Mesenchymal stem cell (in vitro differentiated cells and primary cell): ENCODE results near the gene PARN.

Experiments used
- DNase-seq: peaks from one replicate; pipeline ENCODE4 v3.0.0-alpha.2; 2013
- H2AFZ ChIP-seq: one replicate; pipeline ENCODE4 v1.6.1; 2013; ENCODE audit warnings: low read depth, mild to moderate bottlenecking, control low read depth, inconsistent platforms, low read length, moderate library complexity
- H2AK5ac ChIP-seq: 2 replicates; pipeline ENCODE4 v1.6.1; 2013; ENCODE audit warnings: low read length, moderate library complexity, mild to moderate bottlenecking, inconsistent platforms; ENCODE audit not compliant: severe bottlenecking
- H2BK120ac ChIP-seq: one replicate; pipeline ENCODE4 v1.6.1; 2013; ENCODE audit warnings: low read depth, mild to moderate bottlenecking, inconsistent platforms, low read length, moderate library complexity
- H2BK12ac ChIP-seq, 2 experiments: one replicate each; pipeline ENCODE4 v1.6.1; 2013; ENCODE audit warnings: inconsistent platforms in 2 of 2, low read length in 2 of 2, mild to moderate bottlenecking in 2 of 2, moderate library complexity in 2 of 2, control low read depth in 1 of 2
- H2BK15ac ChIP-seq: one replicate; pipeline ENCODE4 v1.6.1; 2013; ENCODE audit warnings: mild to moderate bottlenecking, low read depth, inconsistent platforms; ENCODE audit not compliant: poor library complexity, severe bottlenecking
- H2BK5ac ChIP-seq: 2 replicates; pipeline ENCODE4 v1.6.1; 2013; ENCODE audit warnings: low read depth, mild to moderate bottlenecking, low read length, control low read depth, inconsistent platforms; ENCODE audit not compliant: poor library complexity, severe bottlenecking
- H3K14ac ChIP-seq, 2 experiments: one replicate each; pipeline ENCODE4 v1.6.1; 2013; ENCODE audit warnings: inconsistent platforms in 2 of 2, low read length in 2 of 2, control low read depth in 1 of 2, mild to moderate bottlenecking in 1 of 2, moderate library complexity in 1 of 2
- H3K18ac ChIP-seq, 2 experiments: one replicate each; pipeline ENCODE4 v1.6.1; 2013; ENCODE audit warnings: inconsistent platforms in 2 of 2, low read length in 2 of 2, control low read depth in 1 of 2, low read depth in 1 of 2, mild to moderate bottlenecking in 1 of 2
- H3K23ac ChIP-seq, 2 experiments: one replicate each; pipeline ENCODE4 v1.6.1; 2013; ENCODE audit warnings: inconsistent platforms in 2 of 2, low read length in 2 of 2, mild to moderate bottlenecking in 2 of 2, moderate library complexity in 2 of 2, control low read depth in 1 of 2
- H3K27ac ChIP-seq: 2 replicates; pipeline ENCODE4 v1.5.1; 2013; ENCODE audit warnings: mild to moderate bottlenecking, moderate library complexity, low read length, control low read depth, inconsistent platforms; ENCODE audit not compliant: poor library complexity, severe bottlenecking
- H3K27me3 ChIP-seq, 2 experiments: 2 replicates each; pipeline versions ENCODE4 v1.6.1 to v1.7.0; 2013; ENCODE audit warnings: low read length in 2 of 2, mild to moderate bottlenecking in 2 of 2, moderate library complexity in 2 of 2, control low read depth in 1 of 2, inconsistent platforms in 1 of 2; ENCODE audit not compliant: control insufficient read depth in 1 of 2, insufficient read depth in 1 of 2
- H3K36me3 ChIP-seq, 2 experiments: 2 replicates each; pipeline versions ENCODE4 v1.6.1 to v1.7.0; 2013; ENCODE audit warnings: low read length in 2 of 2, control low read depth in 1 of 2, inconsistent platforms in 1 of 2, low read depth in 1 of 2, mild to moderate bottlenecking in 1 of 2; ENCODE audit not compliant: insufficient read depth in 2 of 2, control insufficient read depth in 1 of 2
- H3K4ac ChIP-seq, 2 experiments: one replicate each; pipeline ENCODE4 v1.6.1; 2013; ENCODE audit warnings: inconsistent platforms in 2 of 2, low read length in 2 of 2, mild to moderate bottlenecking in 2 of 2, moderate library complexity in 2 of 2, control low read depth in 1 of 2, low read depth in 1 of 2
- H3K4me1 ChIP-seq: 2 replicates; pipeline ENCODE4 v1.6.1; 2013; ENCODE audit warnings: low read depth, low read length, control low read depth; ENCODE audit not compliant: control insufficient read depth, insufficient read depth
- H3K4me2 ChIP-seq: 2 replicates; pipeline ENCODE4 v1.6.1; 2013; ENCODE audit warnings: low read length, mild to moderate bottlenecking, inconsistent platforms; ENCODE audit not compliant: poor library complexity, severe bottlenecking
- H3K4me3 ChIP-seq, 2 experiments: 2 replicates each; pipeline versions ENCODE4 v1.5.1 to v1.7.0; 2013; ENCODE audit warnings: low read length in 2 of 2, mild to moderate bottlenecking in 2 of 2, control low read depth in 1 of 2, low read depth in 1 of 2; ENCODE audit not compliant: insufficient read depth in 1 of 2
- H3K79me1 ChIP-seq: replicated peaks from 2 replicates; pipeline ENCODE4 v1.6.1; 2013; ENCODE audit warnings: mild to moderate bottlenecking, control low read depth, low read length, inconsistent platforms; ENCODE audit not compliant: poor library complexity, severe bottlenecking
- H3K9ac ChIP-seq: 2 replicates; pipeline ENCODE4 v1.7.0; 2013; ENCODE audit warnings: mild to moderate bottlenecking, low read length, moderate library complexity
- H3K9me3 ChIP-seq: 2 replicates; pipeline ENCODE4 v1.7.0; 2013; ENCODE audit warnings: mild to moderate bottlenecking, low read length; ENCODE audit not compliant: control insufficient read depth
- H4K8ac ChIP-seq: one replicate; pipeline ENCODE4 v1.6.1; 2013; ENCODE audit warnings: inconsistent platforms, mild to moderate bottlenecking, low read length, moderate library complexity
- H4K91ac ChIP-seq: one replicate; pipeline ENCODE4 v1.6.1; 2013; ENCODE audit warnings: mild to moderate bottlenecking, low read length, inconsistent platforms
- WGBS: methylation state at CpG from one replicate; pipeline ENCODE4 v1.1.7; 2013; ENCODE audit warnings: mixed read lengths; 5-methylcytosine and 5-hydroxymethylcytosine counted together

PARN gene

GRCh38 chr16:14486520-14487303 lies 143.3 kb downstream of the PARN start:
- H3K36me3 ChIP-seq = peaks cover 4 to 10% of the 10 kb centered on the region in 2 experiments
- H4K91ac ChIP-seq = no peak overlapping the region
- WGBS = 32% methylated on average over 17 of the region's 20 CpGs
- peak overlapping the region; percentile 77 for H3K9ac ChIP-seq
- H3K4me1 ChIP-seq = peaks cover 25% of the 10 kb centered on the region
- no peak overlapping the region for H2BK15ac ChIP-seq
- peak overlapping the region; percentile 32 for H2BK5ac ChIP-seq
- H3K14ac ChIP-seq = no peak overlapping the region
- peak overlapping the region; percentile 14 for H4K8ac ChIP-seq
- peaks cover 6% of the 10 kb centered on the region for H3K79me1 ChIP-seq
- H3K27me3 ChIP-seq = no peaks in the 10 kb centered on the region
- peak overlapping the region; percentile 19 to 60 for H3K18ac ChIP-seq
- H3K23ac ChIP-seq = no peak overlapping the region
- no peaks in the 10 kb centered on the region for H3K9me3 ChIP-seq
- H3K4ac ChIP-seq = no peak overlapping the region
- peak overlapping the region; percentile 89 for H3K27ac ChIP-seq
- H2AK5ac ChIP-seq = peak overlapping the region; percentile 53
- H2AFZ ChIP-seq = no peak overlapping the region
- DNase-seq = peak; percentile 92
- H3K4me3 ChIP-seq = peak overlapping the region in 1 of 2 experiments; percentile 67
- peak overlapping the region; percentile 5 to 45 for H2BK12ac ChIP-seq
- peak overlapping the region; percentile 61 for H3K4me2 ChIP-seq
- H2BK120ac ChIP-seq = no peak overlapping the region

GRCh38 chr16:14485811-14486519 lies 144.1 kb downstream of the PARN start:
- 98% methylated on average over 12 of the region's 16 CpGs for WGBS
- H3K14ac ChIP-seq = no peak overlapping the region
- H2BK5ac ChIP-seq = peak overlapping the region; percentile 66
- H2BK120ac ChIP-seq = no peak overlapping the region
- peak overlapping the region; percentile 34 for H4K91ac ChIP-seq
- peak overlapping the region; percentile 3 to 37 for H3K18ac ChIP-seq
- peak overlapping the region in 1 of 2 experiments; percentile 47 for H3K4ac ChIP-seq
- H3K23ac ChIP-seq = no peak overlapping the region
- peak overlapping the region; percentile 99 for H2AK5ac ChIP-seq
- H3K79me1 ChIP-seq = peaks cover 6% of the 10 kb centered on the region
- H3K9ac ChIP-seq = peak overlapping the region; percentile 77
- H2AFZ ChIP-seq = no peak overlapping the region
- no peak overlapping the region for H2BK15ac ChIP-seq
- H3K27me3 ChIP-seq = no peaks in the 10 kb centered on the region
- H2BK12ac ChIP-seq = peak overlapping the region; percentile 37 to 73
- no peaks in the 10 kb centered on the region for H3K9me3 ChIP-seq
- peaks cover 25% of the 10 kb centered on the region for H3K4me1 ChIP-seq
- no peak overlapping the region for H3K4me3 ChIP-seq
- peak overlapping the region; percentile 74 for H3K27ac ChIP-seq
- peaks cover 4 to 17% of the 10 kb centered on the region in 2 experiments for H3K36me3 ChIP-seq
- H3K4me2 ChIP-seq = no peak overlapping the region
- no peak for DNase-seq
- H4K8ac ChIP-seq = no peak overlapping the region

GRCh38 chr16:14485121-14485551 lies 144.9 kb downstream of the PARN start:
- 100% methylated on average over 1 of the region's 2 CpGs for WGBS
- Histone ChIP-seq H4K8ac (no peak overlapping the region), H2BK5ac (peak overlapping the region; percentile 22), H3K27me3 (no peaks in the 10 kb centered on the region), H3K14ac (no peak overlapping the region), H2BK12ac (peak overlapping the region in 1 of 2 experiments; percentile 64), H2AK5ac (no peak overlapping the region), H2BK15ac (no peak overlapping the region), H3K9ac (no peak overlapping the region), H4K91ac (no peak overlapping the region), H3K4me2 (no peak overlapping the region), H3K23ac (no peak overlapping the region), H2AFZ (no peak overlapping the region), H3K4ac (no peak overlapping the region), H3K4me3 (no peak overlapping the region), H2BK120ac (no peak overlapping the region), H3K18ac (no peak overlapping the region), H3K27ac (peak overlapping the region; percentile 88), H3K36me3 (peaks cover 7 to 23% of the 10 kb centered on the region in 2 experiments), H3K9me3 (no peaks in the 10 kb centered on the region), H3K79me1 (peaks cover 2% of the 10 kb centered on the region), H3K4me1 (peaks cover 24% of the 10 kb centered on the region)
- DNase-seq = no peak

GRCh38 chr16:14483819-14484385 lies 146.2 kb downstream of the PARN start:
- H4K8ac ChIP-seq = peak overlapping the region; percentile 47
- no peaks in the 10 kb centered on the region for H3K27me3 ChIP-seq
- H2AFZ ChIP-seq = no peak overlapping the region
- H3K4me2 ChIP-seq = no peak overlapping the region
- H3K18ac ChIP-seq = no peak overlapping the region
- no peak overlapping the region for H2BK120ac ChIP-seq
- no peak overlapping the region for H3K9ac ChIP-seq
- H2BK5ac ChIP-seq = peak overlapping the region; percentile 33
- H3K23ac ChIP-seq = no peak overlapping the region
- H3K4ac ChIP-seq = no peak overlapping the region
- H2BK15ac ChIP-seq = no peak overlapping the region
- no peak overlapping the region for H2BK12ac ChIP-seq
- no peak overlapping the region for H4K91ac ChIP-seq
- H3K27ac ChIP-seq = peak overlapping the region; percentile 74
- no peaks in the 10 kb centered on the region for H3K9me3 ChIP-seq
- peaks cover 1% of the 10 kb centered on the region for H3K79me1 ChIP-seq
- no peak overlapping the region for H3K4me3 ChIP-seq
- WGBS = 98% methylated on average over 6 of the region's 6 CpGs
- H3K4me1 ChIP-seq = peaks cover 20% of the 10 kb centered on the region
- peak overlapping the region; percentile 93 for H2AK5ac ChIP-seq
- H3K14ac ChIP-seq = no peak overlapping the region
- H3K36me3 ChIP-seq = peaks cover 11 to 31% of the 10 kb centered on the region in 2 experiments
- no peak for DNase-seq
